Measurements from ENCODE around the gene VPS37C. TPM values are rescaled to one million over a fixed set of nuclear protein-coding genes. Genes with fewer than 3 reads are reported as not detected.

Gene VPS37C
- total RNA-seq, 1 experiment from 2014 or later = 23.1 TPM

GRCh38 chr11:61125310-61125684 is 35.9 kb downstream of the VPS37C start:
- Histone ChIP-seq H2AFZ (ENCODE audit: low read depth, low read length, poor library complexity, severe bottlenecking) (no peak overlapping the region), H3K4me3 (replicated peaks in 1 of 2; ENCODE audit: low read depth in 1 of 2, low read length in 2 of 2) (no peak overlapping the region), H3K9me2 (ENCODE audit: insufficient read depth) (no peaks in the 10 kb centered on the region), H4K20me1 (ENCODE audit: insufficient read depth) (no peaks in the 10 kb centered on the region), H3K4me1 (ENCODE audit: control insufficient read depth in 1 of 2, insufficient read depth in 2 of 2, low read length in 2 of 2) (peaks cover 14 to 35% of the 10 kb centered on the region in 2 experiments), H3K9me3 (ENCODE audit: control insufficient read depth in 1 of 2, insufficient read depth in 1 of 2, low read depth in 1 of 2, low read length in 2 of 2) (no peaks in the 10 kb centered on the region), H3K4me2 (ENCODE audit: low read length) (peak overlapping the region; percentile 48; the same call in 1 of the 2 replicates), H3K79me2 (ENCODE audit: insufficient read depth, low read length) (no peaks in the 10 kb centered on the region), H3K27me3 (ENCODE audit: insufficient read depth, low read length) (no peaks in the 10 kb centered on the region), H3K9ac (ENCODE audit: low read length) (no peak overlapping the region; the same call in 1 of the 2 replicates), H3K36me3 (ENCODE audit: control insufficient read depth in 1 of 2, insufficient read depth in 2 of 2, low read length in 2 of 2) (no peaks in the 10 kb centered on the region), H3K27ac (ENCODE audit: low read depth, low read length) (no peak overlapping the region)
- intact Hi-C loops (cut with micrococcal nuclease) = no loop called here
- CTCF ChIA-PET = interaction anchor here (1.6 kb wide), 1 partner anchor 226 kb away, joined by 4 read pairs; no protein-coding TSS in a partner anchor
- no peak for TF ChIP-seq REST (IDR thresholded peaks at IDR 0.05; ENCODE audit: low read depth)
- no peak for TF ChIP-seq ELF1 (IDR thresholded peaks at IDR 0.05; ENCODE audit: borderline replicate concordance, low read depth)
- no peak for TF ChIP-seq TCF7L2 (IDR thresholded peaks at IDR 0.05; ENCODE audit: borderline replicate concordance, extremely low read depth, insufficient read depth, insufficient read length)
- no peak for TF ChIP-seq SRF (IDR thresholded peaks at IDR 0.05; ENCODE audit: low read depth)
- no peak for TF ChIP-seq YY1 (IDR thresholded peaks at IDR 0.05; ENCODE audit: extremely low read depth, insufficient replicate concordance, low read depth, low read length)
- TF ChIP-seq ATF3 (IDR thresholded peaks at IDR 0.05) = no peak
- no peak for TF ChIP-seq EZH2phosphoT487 (IDR thresholded peaks at IDR 0.05; ENCODE audit: borderline replicate concordance)
- TF ChIP-seq ZBTB33 (IDR thresholded peaks at IDR 0.05; ENCODE audit: extremely low read depth, insufficient replicate concordance, low read length) = no peak
- no peak for TF ChIP-seq EZH2 (IDR thresholded peaks at IDR 0.05)
- TF ChIP-seq CTCF (IDR thresholded peaks at IDR 0.05 in 2 of 3, conservative IDR thresholded peaks at IDR 0.05 in 1 of 3; ENCODE audit: borderline replicate concordance in 1 of 3, insufficient read depth in 1 of 3, low read depth in 2 of 3, low read length in 2 of 3) = no peak
- TF ChIP-seq RAD21 (IDR thresholded peaks at IDR 0.05; ENCODE audit: low read depth) = no peak
- TF ChIP-seq FOSL1 (IDR thresholded peaks at IDR 0.05; ENCODE audit: low read depth) = no peak
- TF ChIP-seq CBX3 (IDR thresholded peaks at IDR 0.05; ENCODE audit: low read depth) = no peak
- no peak for TF ChIP-seq SP1 (IDR thresholded peaks at IDR 0.05; ENCODE audit: low read depth)
- TF ChIP-seq SIN3A (IDR thresholded peaks at IDR 0.05; ENCODE audit: low read depth) = no peak
- POLR2A ChIA-PET = no interaction called here
- no peak for DNase-seq (ENCODE audit: low read depth, low spot score)
- RAD21 ChIA-PET (ENCODE audit: low non-redundant PET in 1 of 2, low total read pairs in 2 of 2, uncharacterized antibody in 2 of 2, unreplicated experiment in 2 of 2) = no interaction called here
- no TSS peak for BruUV-seq (replicated peaks)
- no peak for ATAC-seq

Measured in HCT116 (cell line).